NB4 (cell line): Measurements from ENCODE around the gene CELF1.

Source experiments
- DNase-seq: peaks from one replicate; pipeline ENCODE4 v3.0.0; 2010; ENCODE audit warnings: low read depth
- H3K4me3 ChIP-seq: one replicate; pipeline ENCODE4 v1.5.1; 2011; ENCODE audit warnings: mild to moderate bottlenecking, low read depth, low read length, moderate library complexity
- CTCF ChIP-seq: IDR thresholded peaks from one replicate; pipeline ENCODE4 v1.5.1; 2012; ENCODE audit warnings: low read depth, low read length
- MAX ChIP-seq: IDR thresholded peaks from 2 replicates; pipeline ENCODE4 v1.6.1; 2011; ENCODE audit warnings: low read depth, low read length
- MYC ChIP-seq: IDR thresholded peaks from 2 replicates; pipeline ENCODE4 v1.6.1; 2011; ENCODE audit warnings: low read depth, low read length
- POLR2A ChIP-seq: IDR thresholded peaks from 2 replicates; pipeline ENCODE4 v1.6.1; 2011; ENCODE audit warnings: mild to moderate bottlenecking; ENCODE audit not compliant: insufficient read length; ENCODE audit errors: extremely low read depth

CELF1 gene

GRCh38 chr11:47445840-47446239 is 107.1 kb downstream of the CELF1 start:
- H3K4me3 ChIP-seq: no peak overlapping the region
- TF ChIP-seq CTCF: no peak
- no peak for TF ChIP-seq POLR2A
- no peak for DNase-seq

- DNase-seq: no peak
- TF ChIP-seq MYC (no peak), MAX (no peak), CTCF (no peak), POLR2A (no peak)
- no peak overlapping the region for H3K4me3 ChIP-seq
These were observed 109.1 kb downstream of the CELF1 start for GRCh38 chr11:47443817-47444216.

- no peak for DNase-seq
- H3K4me3 ChIP-seq: no peak overlapping the region
- TF ChIP-seq MAX (no peak), POLR2A (no peak), CTCF (no peak), MYC (no peak)
These were observed 109.8 kb downstream of the CELF1 start for GRCh38 chr11:47443028-47443700.

- TF ChIP-seq MYC (no peak), MAX (no peak), CTCF (no peak), POLR2A (no peak)
- H3K4me3 ChIP-seq: no peak overlapping the region
- DNase-seq: no peak
These were observed 110.4 kb downstream of the CELF1 start for GRCh38 chr11:47442514-47442913.

- H3K4me3 ChIP-seq: no peak overlapping the region
- TF ChIP-seq POLR2A (no peak), MAX (no peak)
- DNase-seq: no peak
These were observed 111.5 kb downstream of the CELF1 start for GRCh38 chr11:47441421-47441820.

GRCh38 chr11:47440054-47440476 is 112.9 kb downstream of the CELF1 start:
- H3K4me3 ChIP-seq: no peak overlapping the region
- TF ChIP-seq CTCF (no peak), MAX (no peak), POLR2A (no peak), MYC (no peak)
- DNase-seq: no peak
